NAMALWA (cell line): Measurements from ENCODE around the gene VSIG2.
A peak's percentile ranks its signal among the peaks of the same experiment; 100 is the strongest.

ENCODE experiments used
- DNase-seq: peaks from one replicate; pipeline ENCODE4 v3.0.0-alpha.2; 2015; ENCODE audit warnings: low spot score

Gene VSIG2

DNA sequence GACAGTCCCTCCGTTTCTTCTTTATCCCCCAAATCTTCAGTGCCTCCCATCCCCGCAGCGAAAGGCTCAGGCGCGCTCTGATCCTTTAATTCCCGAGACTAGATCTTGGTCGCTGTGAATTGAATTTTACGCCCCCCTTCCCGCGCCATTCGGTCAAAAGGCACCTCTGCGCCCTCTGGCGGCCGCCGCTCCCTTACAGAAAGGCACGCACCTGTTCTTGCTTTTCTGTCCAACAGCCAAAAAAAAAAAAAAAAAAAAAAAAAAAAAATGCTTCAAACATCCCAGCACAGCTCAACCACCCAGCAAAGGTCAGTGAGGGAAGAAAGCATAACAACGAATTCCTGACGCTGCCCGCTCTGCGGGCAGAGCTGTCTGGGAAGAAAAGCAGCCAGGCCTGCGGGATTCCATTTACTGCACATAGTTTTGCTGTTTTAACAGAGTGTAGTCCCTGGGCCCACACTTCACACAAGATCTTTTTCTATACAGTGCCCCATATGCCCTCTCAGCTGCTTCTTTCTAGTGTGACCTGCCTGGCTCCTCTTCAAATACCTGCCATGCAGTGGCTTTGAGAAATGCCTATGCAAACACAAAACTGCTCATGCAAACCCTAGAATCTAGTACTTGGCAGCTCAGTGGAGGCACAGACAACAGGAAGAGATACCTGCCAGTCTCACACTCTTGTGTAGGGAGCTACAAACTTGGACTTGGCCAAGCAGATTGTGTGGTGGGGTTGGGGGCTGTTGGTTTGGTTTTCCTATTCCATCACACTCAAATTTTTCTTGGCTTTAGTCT is 11.3 kb upstream of the VSIG2 start:
- DNase-seq: peak; percentile 83

DNA sequence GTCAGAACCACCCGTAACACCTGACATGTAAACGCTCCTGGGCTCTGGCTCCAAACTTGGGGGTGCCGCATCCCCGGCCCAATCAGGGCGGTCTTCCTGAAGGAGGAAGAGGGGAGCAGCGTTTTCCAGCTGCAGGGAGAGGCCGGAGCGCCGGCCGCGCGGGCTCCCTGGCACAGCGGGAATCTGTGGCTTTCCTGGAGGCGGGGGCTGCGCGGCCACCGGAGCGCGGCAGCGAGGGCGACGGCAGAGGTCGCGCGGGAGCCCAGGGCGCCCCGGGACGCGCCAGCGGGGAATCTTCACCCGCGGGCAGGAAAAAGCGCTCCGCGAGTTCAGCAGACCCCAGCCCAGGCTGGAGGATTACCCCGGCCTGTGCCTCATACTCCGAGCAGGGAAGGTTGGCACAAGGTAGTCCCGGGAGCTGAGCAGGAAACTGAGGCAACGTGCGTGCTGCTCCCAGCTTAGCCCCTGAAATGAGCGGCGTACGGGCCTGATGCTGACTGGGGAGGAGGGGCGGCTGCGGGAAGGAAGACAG is 10.6 kb upstream of the VSIG2 start:
- DNase-seq: no peak

DNA sequence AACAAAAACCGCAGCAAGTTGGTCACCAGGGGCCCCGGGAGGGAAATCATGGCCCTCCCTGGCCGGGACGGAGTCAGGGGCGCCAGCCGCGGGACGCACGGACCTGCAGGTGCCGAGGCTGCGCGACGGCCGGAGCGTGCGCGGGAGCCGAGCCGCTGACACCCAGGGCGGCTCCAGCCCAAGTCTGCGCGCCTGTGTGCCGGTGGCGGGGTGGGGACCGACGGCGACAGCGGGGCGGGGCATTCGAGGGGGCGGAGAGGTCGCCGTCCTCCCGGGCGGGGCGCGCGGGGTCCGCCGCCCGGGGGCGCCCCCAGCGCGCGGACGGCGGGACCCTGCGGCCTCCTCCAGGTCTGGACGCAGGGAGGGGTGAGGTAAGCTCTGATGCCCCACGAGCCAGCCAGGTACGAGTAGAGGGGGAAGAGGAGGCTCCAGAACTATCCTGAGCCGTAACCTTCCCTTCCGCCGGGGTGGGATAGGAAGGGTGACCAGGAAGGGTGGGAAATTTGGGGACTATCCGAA is 10.1 kb upstream of the VSIG2 start, which contains the start of gene ESAM:
ESAM (minus strand) TSS at position 186 of the 519 bp plus-strand sequence; CDS start at position 50, 136 bp downstream.
- peak; percentile 73 for DNase-seq

DNA sequence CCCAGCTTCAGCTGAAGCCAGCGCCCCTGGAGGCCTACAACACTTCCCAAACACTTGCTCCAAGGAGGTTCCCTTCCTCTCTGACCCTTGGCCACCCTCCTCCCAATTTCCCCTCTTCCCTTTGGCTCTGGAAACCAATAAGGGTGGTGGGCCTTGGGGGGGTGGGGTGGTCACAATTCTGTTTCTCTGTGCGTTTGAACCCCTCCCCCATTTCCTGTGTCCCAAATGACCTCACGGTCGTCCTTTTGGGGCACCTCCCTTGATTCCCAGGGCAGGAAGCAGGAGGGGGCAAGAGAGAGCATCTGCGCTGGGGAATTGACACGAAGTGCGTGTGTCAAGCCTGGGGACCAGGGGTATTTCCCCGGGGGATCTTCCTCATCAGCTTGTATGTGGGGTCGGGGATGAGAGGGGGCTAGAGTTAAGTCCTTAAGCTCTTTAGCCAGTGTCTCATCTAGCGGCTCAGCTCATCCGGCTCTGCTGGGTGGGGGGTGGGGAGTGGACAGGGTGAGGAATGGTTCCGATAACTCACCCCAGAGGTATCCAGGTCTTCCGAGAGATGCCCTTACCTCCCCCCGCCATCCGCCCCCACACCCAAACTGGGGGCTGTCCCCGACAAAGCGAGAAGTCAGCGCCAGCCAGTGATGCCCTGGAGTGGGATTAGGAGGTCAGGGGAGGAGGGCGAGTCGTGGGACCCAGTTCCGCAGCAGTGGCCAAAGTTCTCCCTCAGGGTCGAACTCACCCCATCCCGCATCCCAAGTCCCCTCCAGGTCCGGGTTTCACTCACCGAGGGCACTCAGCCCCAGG is 9.4 kb upstream of the VSIG2 start:
- DNase-seq: no peak

DNA sequence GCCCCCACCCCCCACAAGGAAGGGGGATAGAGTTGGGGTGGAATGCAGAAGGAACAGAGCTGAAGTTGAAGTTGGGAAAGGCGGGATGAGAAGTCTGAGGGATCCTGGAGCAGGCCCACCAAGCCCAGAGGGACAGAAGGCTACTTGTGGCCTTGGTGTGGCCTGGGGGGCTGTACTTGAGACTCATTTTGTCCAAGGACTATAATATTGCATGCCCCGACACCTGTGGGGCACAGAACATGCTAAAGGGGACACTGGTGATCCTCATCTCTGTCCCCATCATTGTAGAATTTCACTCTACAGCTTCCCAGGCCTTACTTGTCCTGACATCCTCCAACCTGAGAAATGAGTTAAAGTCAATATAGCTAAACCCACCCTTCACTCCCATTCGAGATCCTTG is 8.8 kb upstream of the VSIG2 start:
- no peak for DNase-seq

DNA sequence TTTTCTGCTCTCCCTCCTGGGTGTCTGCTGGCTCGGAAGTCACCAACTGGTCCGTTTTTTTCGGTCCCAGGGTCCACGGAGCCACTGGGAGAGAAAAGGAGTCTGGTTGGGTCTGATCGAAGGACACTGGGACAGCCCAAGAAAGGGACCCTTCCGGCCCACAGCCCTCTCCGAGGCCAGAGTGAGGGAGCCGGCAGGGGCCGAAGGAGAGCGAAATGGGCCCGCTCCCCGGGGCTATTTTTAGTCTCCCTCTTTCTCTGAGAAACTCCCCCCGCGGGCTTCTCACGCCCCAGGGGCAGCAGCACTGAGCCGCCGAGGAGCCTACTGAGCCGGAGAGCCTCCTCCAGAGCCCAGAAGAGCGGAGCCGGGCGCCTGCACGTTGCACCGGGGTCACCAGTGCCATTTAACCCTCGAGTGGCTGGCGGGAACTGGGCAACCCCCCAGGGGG is 8.2 kb upstream of the VSIG2 start:
- peak; percentile 51 for DNase-seq

DNA sequence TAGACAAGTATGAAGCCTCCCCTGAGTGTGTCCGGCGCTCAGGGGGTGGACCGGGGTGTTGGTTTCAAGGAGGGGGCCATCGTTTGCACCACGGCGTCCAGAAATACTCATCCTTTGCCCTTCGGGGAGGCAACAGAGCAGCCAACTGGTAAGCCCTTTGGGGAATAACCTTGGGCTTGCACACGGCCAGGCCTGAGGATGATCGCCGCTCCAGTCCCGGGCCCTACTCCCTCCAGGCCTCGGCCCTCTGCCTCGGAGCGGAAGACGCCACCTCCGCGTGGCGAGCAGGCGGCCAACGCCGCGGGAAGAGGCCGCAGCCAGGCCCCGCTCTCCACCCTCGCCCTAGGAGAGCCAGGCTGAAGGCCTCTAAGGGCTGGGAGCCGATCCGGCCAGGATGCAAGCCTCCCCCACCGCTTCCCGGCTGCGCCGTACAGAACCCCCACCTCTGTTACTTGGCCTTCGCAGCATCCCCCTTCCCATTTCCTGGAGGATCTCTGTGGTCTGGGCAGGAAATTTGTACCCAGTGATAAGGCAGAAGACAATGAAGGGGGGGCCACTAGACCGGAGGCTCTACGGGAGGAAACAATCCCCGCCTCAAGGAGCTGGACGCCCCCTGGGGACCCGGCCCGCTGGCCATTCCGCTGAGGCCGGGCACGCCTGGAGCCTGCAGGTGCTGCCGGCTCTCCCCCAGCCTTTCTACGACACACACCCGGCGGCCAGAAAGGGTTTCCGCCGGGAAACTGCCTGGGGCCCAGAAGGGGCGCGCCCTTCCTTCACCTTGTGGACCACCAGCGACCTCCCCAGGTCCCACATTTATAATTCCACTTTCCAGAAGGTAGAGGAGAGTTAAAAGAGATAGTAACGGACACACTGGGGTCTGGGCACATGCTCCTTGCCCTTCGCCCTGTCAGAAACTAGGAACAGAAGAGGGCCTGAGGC is 7.5 kb upstream of the VSIG2 start:
- DNase-seq: no peak

DNA sequence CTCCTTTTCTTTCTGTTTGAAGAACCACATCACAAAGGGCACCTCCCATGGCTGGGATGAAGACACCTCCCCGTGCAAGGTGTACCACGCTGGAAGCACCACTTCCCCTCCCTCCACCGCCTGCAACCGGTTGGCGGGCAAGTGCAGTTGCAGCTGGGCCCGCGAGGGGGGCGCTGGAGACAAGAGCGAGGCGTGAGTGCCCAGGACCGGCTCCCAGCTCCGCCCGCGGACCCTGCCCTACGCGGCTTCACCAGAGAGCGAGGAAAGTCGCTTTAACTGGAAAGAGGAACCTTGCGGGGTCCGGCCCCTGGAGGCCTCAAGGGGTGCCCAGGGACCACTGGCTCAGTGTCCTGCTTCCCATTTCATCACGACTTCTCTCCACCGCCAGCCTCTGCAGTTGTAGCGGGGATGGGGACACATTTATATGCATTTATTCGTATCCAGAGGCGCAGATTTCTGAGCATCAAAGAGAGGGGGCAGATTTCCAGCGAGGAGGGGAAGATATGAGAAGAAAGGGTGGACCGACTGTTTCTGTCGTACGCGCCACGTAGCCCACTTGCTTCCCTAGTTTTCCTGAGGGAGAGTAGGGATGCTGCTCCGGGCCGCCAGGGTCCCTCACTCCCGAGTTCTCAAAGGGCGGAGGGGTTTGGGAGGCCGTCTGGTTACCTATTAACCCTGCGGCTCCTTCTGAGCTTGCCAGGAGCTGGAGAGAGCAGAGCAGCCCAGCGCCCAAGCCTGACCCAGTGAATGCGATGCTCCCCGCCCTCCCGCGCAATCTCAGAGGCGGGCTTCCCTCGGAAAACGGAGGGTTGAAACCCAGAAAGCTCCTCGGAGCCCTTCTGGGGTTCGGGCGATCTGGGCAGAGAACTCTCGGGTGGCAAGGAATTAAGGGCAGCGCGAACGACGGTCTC is 6.6 kb upstream of the VSIG2 start:
- peak; percentile 84 for DNase-seq

DNA sequence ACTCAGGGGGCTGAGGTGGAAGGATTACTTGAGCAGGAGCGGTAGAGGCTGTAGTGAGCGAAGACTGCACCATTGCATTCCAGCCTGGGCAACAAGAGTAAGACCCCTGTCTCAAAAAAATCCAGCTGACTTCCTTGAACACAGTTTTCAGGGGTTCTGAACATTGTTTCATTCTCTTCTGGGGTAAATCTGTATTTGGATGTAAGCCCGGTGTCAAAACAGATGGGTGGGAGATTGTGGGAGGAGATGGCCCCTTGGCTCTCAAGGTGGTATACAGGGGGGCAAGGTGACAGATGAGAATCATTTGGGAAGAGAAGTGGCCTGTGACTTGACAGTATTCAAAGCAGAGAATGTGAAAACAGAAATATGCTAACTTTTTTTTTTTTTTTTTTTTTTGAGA is 5.3 kb upstream of the VSIG2 start:
- DNase-seq: no peak

DNA sequence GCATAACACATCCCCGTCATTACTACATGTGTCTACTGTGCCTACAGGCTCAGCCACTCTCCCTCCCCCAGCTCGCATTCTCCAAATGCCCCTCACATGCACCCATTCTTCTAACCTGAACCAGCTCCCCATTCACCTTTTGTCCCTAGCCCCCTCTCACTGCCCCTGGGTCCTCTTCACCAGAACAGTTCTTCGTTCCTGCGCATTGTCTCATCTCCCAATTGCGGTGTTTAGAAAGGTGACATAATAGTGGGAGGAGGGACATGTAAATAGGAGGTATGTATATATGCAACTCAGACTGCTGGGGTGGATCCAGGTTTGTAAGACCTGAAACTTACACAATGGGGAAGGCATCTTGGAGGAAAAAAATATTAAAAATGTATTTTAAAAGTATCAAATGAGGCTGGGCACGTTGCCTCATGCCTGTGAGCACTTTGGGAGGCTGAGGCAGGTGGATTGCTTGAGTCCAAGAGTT is 4.7 kb upstream of the VSIG2 start:
- DNase-seq: no peak

DNA sequence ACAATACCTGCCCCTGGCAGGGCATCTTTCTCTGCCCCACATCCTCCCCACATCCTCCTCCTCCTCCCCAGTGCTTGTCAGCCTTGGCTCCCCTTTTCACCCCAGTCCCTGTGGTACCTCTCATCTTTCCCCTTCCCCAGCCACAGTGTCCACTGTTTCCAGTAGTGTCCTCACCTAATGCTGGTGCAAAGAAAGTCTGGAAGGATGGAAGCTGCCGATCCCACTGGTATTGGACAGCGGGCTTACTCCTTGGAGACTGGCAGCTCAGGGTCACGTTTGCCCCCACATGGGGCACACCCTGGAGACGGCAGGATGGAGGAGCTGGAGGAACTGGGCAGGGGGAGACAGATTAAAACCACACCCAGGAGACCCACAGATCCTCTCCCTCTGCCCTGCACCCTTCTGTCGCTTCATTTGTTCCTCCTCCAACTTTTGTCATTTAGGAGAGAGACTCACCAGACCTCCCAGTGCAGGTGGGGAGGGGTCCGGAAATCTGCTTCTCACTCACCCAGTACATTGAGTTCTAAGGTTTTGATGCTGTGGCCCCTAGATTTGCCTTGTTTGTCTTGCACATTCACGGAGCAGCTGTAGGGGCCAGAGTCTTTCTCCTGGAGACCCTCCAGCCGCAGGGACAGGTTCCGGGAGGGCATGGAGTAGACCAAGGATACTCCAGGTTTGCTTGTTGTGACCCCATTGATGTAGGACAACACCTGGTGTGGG is 4.1 kb upstream of the VSIG2 start:
- no peak for DNase-seq

DNA sequence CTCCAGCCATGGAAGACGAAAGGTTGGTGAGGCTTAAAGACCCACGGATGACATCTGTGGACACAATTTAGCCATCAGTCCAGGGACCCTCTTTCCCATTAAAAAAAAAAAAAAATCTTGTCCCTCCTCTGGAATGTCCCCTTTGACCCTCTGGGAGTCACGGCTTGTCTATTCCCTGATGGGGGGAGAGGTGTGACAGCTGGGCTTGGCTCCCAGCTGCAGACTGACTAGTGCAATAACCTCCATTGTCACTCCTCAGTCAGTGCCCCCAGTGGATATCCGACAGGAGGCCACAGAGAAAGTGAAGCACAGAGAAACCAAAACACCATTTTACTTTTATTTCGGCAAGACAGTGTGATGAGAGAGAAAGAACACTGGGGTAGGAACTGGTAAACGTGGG is 2.7 kb upstream of the VSIG2 start:
- no peak for DNase-seq

DNA sequence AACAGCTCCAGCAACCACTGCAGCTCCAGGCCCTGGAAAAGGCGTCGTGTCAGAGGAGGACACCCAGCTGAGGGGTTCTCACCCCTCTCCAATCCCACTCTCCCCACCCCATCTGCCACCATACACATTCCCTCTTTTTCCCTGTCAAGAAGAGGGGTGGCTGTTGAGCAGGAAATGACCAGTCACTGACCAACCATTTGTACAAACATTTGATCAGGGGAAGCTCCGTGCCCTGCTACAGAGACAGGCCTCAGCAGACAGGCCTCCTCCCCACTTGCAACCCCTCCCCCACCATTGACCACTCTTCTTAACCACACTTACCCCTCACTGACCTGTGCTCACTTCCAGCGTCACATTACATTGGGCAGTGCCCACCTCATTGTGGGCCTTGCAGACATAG is 2.3 kb upstream of the VSIG2 start:
- no peak for DNase-seq

DNA sequence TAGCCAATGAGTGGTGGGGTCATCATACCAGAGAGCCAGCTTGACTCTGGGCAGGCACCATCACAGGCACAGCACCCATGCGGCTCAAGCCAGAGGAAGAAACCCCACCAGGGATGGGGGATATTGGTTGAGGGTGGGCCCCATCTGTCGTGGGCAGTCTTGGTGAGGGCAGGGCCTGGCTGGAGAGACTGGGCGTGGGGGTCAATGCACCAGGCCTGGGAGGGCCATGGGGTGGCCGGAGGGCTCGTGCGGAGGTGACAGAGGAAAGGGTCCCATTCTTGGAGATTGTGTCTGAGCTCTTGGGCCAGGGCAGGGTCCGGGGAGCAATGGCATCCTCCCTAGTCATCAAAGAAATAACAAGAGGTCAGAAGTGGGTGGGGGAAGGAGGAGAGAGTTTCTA is 1.6 kb upstream of the VSIG2 start:
- DNase-seq: no peak

DNA sequence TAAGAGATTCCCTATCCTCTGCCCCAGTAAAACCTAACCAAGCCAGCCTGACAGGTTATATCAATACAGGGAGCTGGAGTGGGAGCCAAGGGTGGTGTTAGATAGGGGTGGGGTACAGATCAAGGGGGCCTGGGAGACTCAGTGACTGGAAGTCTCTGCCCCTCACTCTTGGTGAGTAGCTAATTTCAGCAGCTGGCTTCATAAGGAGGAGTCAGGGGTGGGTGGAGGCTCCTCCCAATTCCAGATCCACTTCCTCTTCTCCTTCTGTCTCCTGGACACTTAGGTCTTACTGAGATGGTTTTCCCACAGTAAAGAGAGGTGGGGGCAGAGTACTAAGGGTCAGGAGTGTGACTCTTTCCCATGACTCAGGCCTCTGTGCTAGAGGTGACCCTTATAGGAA is 1.1 kb upstream of the VSIG2 start:
- DNase-seq: no peak

DNA sequence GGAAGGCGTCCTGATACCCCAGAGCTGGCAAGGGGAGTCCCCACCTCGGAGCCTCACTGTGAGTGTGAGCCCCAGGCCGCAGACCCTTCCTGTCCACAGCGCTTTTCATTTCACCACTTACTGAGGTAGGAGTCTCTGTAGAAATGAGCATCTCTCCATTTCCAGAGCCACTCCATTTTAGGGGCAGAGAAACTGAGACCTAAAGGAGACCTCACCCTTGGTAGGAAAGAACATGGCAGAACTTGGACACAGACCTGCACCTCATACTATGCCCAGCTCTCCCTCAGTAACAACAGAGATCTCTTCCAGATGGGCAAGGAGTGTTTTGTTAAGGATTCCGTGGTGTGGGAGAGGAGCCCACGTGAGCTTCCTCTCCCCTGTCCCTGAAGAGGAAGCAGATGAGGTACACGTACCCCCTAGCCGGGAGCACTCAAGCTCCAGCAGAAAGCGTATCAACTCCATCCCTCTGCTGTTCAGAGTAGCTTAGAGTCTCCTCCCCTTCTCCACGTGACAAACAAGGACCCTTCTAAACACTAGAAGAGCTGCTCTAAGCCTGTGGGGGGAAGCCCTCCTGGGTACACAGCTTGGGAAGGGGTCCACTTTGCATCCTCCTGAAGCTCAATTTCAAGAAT is 532 bp upstream of the VSIG2 start:
- DNase-seq: no peak

DNA sequence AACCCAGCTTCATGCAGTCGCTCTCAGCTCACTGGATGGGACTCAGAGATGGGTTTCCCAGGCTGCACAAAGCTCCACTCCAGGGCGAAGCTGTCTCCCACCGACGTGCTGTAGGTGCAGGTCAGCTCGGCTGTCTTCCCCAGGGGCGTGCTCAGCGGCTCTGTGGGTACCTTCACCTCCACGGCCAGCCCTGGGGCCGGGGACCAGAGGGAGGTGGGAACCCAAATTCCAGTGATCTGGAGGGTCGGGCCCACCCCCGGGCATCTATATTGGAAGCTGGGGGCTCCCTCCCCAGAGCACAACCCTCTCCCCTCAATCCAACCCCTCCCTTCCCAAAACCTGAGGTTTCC is 689 bp downstream of the VSIG2 start:
- DNase-seq: no peak

DNA sequence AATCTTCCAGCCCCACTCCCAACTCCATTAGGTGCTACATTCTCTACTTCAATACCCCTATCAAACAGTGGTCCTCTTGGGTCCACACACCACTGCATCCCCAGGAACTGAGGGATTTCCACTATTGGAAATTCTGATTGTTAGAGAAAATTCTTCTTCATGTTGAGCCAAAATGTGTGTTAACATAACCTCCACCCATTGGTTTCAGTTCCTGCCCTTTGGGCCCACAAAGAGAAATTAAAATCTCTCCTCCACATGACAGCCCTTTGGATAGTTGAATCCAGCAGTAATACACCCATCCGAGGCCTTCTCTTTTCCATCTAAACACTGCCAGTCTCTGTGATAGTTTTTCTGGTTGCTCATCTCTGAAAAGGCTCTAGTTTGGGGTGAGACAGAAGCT is 2.1 kb downstream of the VSIG2 start:
- DNase-seq: no peak
